Spleen (tissue), 11 donors: Measurements from ENCODE around the gene CCDC148. TPM values are rescaled to one million over a fixed set of nuclear protein-coding genes. Genes with fewer than 3 reads are reported as not detected.

Source experiments
- DNase-seq: peaks from one replicate; pipeline ENCODE4 v3.0.0-alpha.2; 2020
- H3K27ac ChIP-seq, 8 donors: fragments of 200-600 bp; sonication (generic) in 7 of 8; 1 replicate in 4 of 8; 2 replicates in 4 of 8; pipeline versions ENCODE4 v1.5.0 to v1.8.0; 2016 to 2021; ENCODE audit warnings: inconsistent platforms in 4 of 8, mild to moderate bottlenecking in 4 of 8, moderate library complexity in 1 of 8
- H3K27me3 ChIP-seq, 7 donors: fragments of 200-600 bp; sonication (generic) in 6 of 7; replicated peaks in 1 of 7; 1 replicate in 4 of 7; 2 replicates in 3 of 7; pipeline versions ENCODE4 v1.5.0 to v1.8.0; 2016 to 2021; ENCODE audit warnings: inconsistent platforms in 3 of 7, mild to moderate bottlenecking in 1 of 7
- H3K36me3 ChIP-seq, 6 donors: fragments of 200-600 bp; sonication (generic) in 5 of 6; 1 replicate in 4 of 6; 2 replicates in 2 of 6; pipeline versions ENCODE4 v1.5.0 to v1.8.0; 2016 to 2021; ENCODE audit warnings: inconsistent platforms in 2 of 6
- H3K4me1 ChIP-seq, 6 donors: fragments of 200-600 bp; sonication (generic) in 5 of 6; 1 replicate in 3 of 6; 2 replicates in 3 of 6; pipeline versions ENCODE4 v1.5.0 to v1.8.0; 2016 to 2021; ENCODE audit warnings: inconsistent platforms in 3 of 6
- H3K4me3 ChIP-seq, 8 donors: fragments of 200-600 bp; sonication (generic) in 7 of 8; 1 replicate in 4 of 8; 2 replicates in 4 of 8; pipeline versions ENCODE4 v1.5.0 to v1.8.0; 2016 to 2021; ENCODE audit warnings: inconsistent platforms in 4 of 8, mild to moderate bottlenecking in 4 of 8, moderate library complexity in 2 of 8
- H3K9me3 ChIP-seq, 8 donors: fragments of 200-600 bp; sonication (generic) in 7 of 8; 1 replicate in 4 of 8; 2 replicates in 4 of 8; pipeline versions ENCODE4 v1.5.0 to v1.8.0; 2016 to 2021; ENCODE audit warnings: inconsistent platforms in 4 of 8
- CTCF ChIP-seq, 11 experiments: fragments of 200-600 bp in 7 of 11; fragments of 450-650 bp in 4 of 11; sonication (generic) in 4 of 11; IDR thresholded peaks in 8 of 11; conservative IDR thresholded peaks in 3 of 11; 1 replicate in 7 of 11; 2 replicates in 4 of 11; pipeline versions ENCODE4 v1.4.0 to v1.8.0; 2016 to 2021; ENCODE audit warnings: antibody characterized with exemption in 11 of 11, inconsistent platforms in 4 of 11, mild to moderate bottlenecking in 1 of 11
- POLR2A ChIP-seq, 3 donors: fragments of 450-650 bp; IDR thresholded peaks; one replicate each; pipeline ENCODE4 v1.5.1; 2017; ENCODE audit warnings: antibody characterized with exemption in 3 of 3, mild to moderate bottlenecking in 1 of 3
- POLR2AphosphoS5 ChIP-seq, 3 donors: sonication (generic); formaldehyde crosslinking; IDR thresholded peaks; one replicate each; pipeline ENCODE4 v1.5.1; 2017; ENCODE audit warnings: antibody characterized with exemption in 3 of 3
- WGBS, 5 donors: extraction: QIAGEN DNeasy Blood & Tissue Kit in 3 of 5; methylation state at CpG; one replicate each; pipeline versions ENCODE4 v1.1.5 to v1.1.7; 2013 to 2018; 5-methylcytosine and 5-hydroxymethylcytosine counted together
- intact Hi-C: fragments of 100-400 bp; cut with DNase I; formaldehyde crosslinking; loops from one replicate; pipeline ENCODE4 v1.15.0; 2023; ENCODE audit warnings: low total_unique reads
- polyA plus RNA-seq, 3 donors: library from polyadenylated mRNA; stranded (reverse); fragments of 200-250 nt; gene quantifications; one replicate each; pipeline ENCODE4 v1.2.1, GENCODE V29; 2013
- total RNA-seq, 7 donors: library from RNA; depleted of rRNA in 3 of 7; stranded (reverse); fragments of >200 nt in 3 of 7; fragmentation: NEBNext Ultra II Directional in 4 of 7; extraction: Animal tissue kit (Norgen Biotek cat#: 25700) in 4 of 7; gene quantifications; one replicate each; pipeline versions ENCODE4 v1.1.0 to v1.2.1, GENCODE V29; 2016 to 2021
- donor health status: healthy with polysubstance abuse.
- donor health status: DM: no; HTN: no; CAD: no; lungs with moderate emphysema.
- donor health status: DM: no; HTN: no; CAD: no.
- donor health status: Bipolar disorder and iron deficiency.
- donor health status: healthy.
- donor health status: DM: no; HTN: no; CAD: no.
- donor health status: DM: yes; HTN: yes; CAD: no.

Gene CCDC148
- total and polyA plus RNA-seq, 10 donors, result 0.07 to 0.79 (median 0.46) TPM

DNA sequence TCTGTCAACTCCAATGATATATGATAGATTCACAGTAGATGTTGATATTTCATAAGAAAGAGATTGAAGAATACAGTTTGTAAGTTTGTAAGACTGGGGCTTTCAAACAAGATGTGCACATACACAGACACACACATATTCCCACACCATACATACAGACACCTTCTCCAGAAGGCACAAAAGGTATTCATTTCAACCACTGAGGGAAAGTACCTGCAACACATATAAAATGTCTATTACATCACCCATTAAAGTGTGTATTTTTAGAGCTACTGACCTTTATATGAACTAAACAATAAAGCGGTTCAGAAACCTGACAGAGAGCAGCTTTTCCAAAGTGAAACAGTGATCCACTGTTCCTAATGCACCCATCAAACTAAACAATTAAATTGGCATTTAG is 53.3 kb downstream of the CCDC148 start:
- DNase-seq, result no peak
- no peaks in the 10 kb centered on the region for H3K27me3 ChIP-seq
- TF ChIP-seq POLR2A (IDR thresholded peaks at IDR 0.05), result no peak
- no peak for TF ChIP-seq CTCF (IDR thresholded peaks at IDR 0.05 in 8 of 11, conservative IDR thresholded peaks at IDR 0.05 in 3 of 11)
- TF ChIP-seq POLR2AphosphoS5 (IDR thresholded peaks at IDR 0.05), result no peak
- H3K27ac ChIP-seq, result no peak overlapping the region
- H3K4me1 ChIP-seq, result no peaks in the 10 kb centered on the region
- WGBS, 5 donors, result 65 to 89% (median 78%) methylated on average over 1 of the region's 1 CpG
- no peak overlapping the region for H3K4me3 ChIP-seq
- peaks cover 0 to 9% (median 0%) of the 10 kb centered on the region in 8 donors for H3K9me3 ChIP-seq
- intact Hi-C loops, result no loop called here
- H3K36me3 ChIP-seq, result no peaks in the 10 kb centered on the region

- WGBS, 5 donors, result 46 to 67% (median 53%) methylated on average over 2 of the region's 2 CpGs
- no peak overlapping the region for H3K4me3 ChIP-seq
- DNase-seq, result no peak
- no peak overlapping the region for H3K27ac ChIP-seq
- H3K4me1 ChIP-seq, result no peaks in the 10 kb centered on the region
- intact Hi-C loops, result no loop called here
- peaks cover 0 to 9% (median 0%) of the 10 kb centered on the region in 8 donors for H3K9me3 ChIP-seq
- TF ChIP-seq POLR2A (IDR thresholded peaks at IDR 0.05), result no peak
- no peak for TF ChIP-seq POLR2AphosphoS5 (IDR thresholded peaks at IDR 0.05)
- TF ChIP-seq CTCF (IDR thresholded peaks at IDR 0.05 in 8 of 11, conservative IDR thresholded peaks at IDR 0.05 in 3 of 11), result no peak
- no peaks in the 10 kb centered on the region for H3K36me3 ChIP-seq
- no peaks in the 10 kb centered on the region for H3K27me3 ChIP-seq
Observed at GRCh38 chr2:158402665-158403064, 53.9 kb downstream of the CCDC148 start.

GRCh38 chr2:158395166-158395565 is 61.4 kb downstream of the CCDC148 start:
- no peaks in the 10 kb centered on the region for H3K4me1 ChIP-seq
- peaks cover 0 to 4% (median 0%) of the 10 kb centered on the region in 8 donors for H3K9me3 ChIP-seq
- TF ChIP-seq POLR2AphosphoS5 (IDR thresholded peaks at IDR 0.05) (no peak), POLR2A (IDR thresholded peaks at IDR 0.05) (no peak), CTCF (IDR thresholded peaks at IDR 0.05 in 8 of 11, conservative IDR thresholded peaks at IDR 0.05 in 3 of 11) (no peak)
- no peaks in the 10 kb centered on the region for H3K36me3 ChIP-seq
- no peak overlapping the region for H3K27ac ChIP-seq
- H3K27me3 ChIP-seq, result no peaks in the 10 kb centered on the region
- intact Hi-C loops, result no loop called here
- WGBS, 5 donors, result 40 to 80% (median 71%) methylated on average over 1 of the region's 1 CpG
- no peak overlapping the region for H3K4me3 ChIP-seq
- DNase-seq, result no peak

DNA sequence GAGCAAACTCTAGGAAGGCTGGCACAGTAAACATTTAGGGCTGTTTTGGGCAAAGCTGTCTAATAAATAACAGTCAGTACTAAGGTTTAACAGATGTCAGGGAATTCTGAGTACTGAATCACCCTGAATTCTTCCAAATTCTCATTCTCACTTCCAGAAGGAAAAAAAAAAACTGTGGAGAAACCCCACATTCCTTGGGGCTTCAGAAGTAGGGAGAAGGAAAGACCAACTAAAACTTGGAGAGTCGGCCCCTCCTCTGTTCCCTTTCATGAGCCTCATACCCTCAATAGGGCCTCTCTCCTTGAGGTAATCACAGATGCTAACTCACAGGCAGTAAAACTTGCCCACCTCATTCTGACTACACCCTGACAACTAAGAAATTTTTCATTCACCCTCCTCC is 62.1 kb downstream of the CCDC148 start:
- 0 to 89% (median 48%) methylated on average over 1 of the region's 1 CpG for WGBS, 5 donors
- Histone ChIP-seq H3K27ac (no peak overlapping the region), H3K36me3 (no peaks in the 10 kb centered on the region), H3K27me3 (no peaks in the 10 kb centered on the region), H3K4me1 (no peaks in the 10 kb centered on the region), H3K9me3 (no peaks in the 10 kb centered on the region), H3K4me3 (no peak overlapping the region)
- DNase-seq, result no peak
- intact Hi-C loops, result no loop called here
- TF ChIP-seq CTCF (IDR thresholded peaks at IDR 0.05 in 8 of 11, conservative IDR thresholded peaks at IDR 0.05 in 3 of 11) (no peak), POLR2A (IDR thresholded peaks at IDR 0.05) (no peak), POLR2AphosphoS5 (IDR thresholded peaks at IDR 0.05) (no peak)
